Right lobe of liver (tissue), 6 donors: ENCODE data around the gene AGK. TPM values are rescaled to one million over a fixed set of nuclear protein-coding genes. Genes with fewer than 3 reads are reported as not detected.

Experiments used
- ATAC-seq, 4 donors: fragments of 200-7000 bp; cut with Tn5 transposase; one replicate each; pipeline ENCODE4 v1.9.1; 2020; ENCODE audit warnings: mild to moderate bottlenecking in 4 of 4, moderate library complexity in 4 of 4
- DNase-seq, 3 donors: peaks; one replicate each; pipeline ENCODE4 v3.0.0-alpha.2; 2020
- H3K27ac ChIP-seq, 3 donors: fragments of 200-600 bp; one replicate each; pipeline ENCODE4 v1.8.0; 2022
- H3K27me3 ChIP-seq, 2 donors: fragments of 200-600 bp; one replicate each; pipeline ENCODE4 v1.8.0; 2022
- H3K36me3 ChIP-seq, 4 donors: fragments of 200-600 bp; sonication (generic) in 1 of 4; one replicate each; pipeline versions ENCODE4 v1.5.1 to v1.8.0; 2017 to 2022; ENCODE audit warnings: control low read depth in 1 of 4
- H3K4me1 ChIP-seq, 4 donors: fragments of 200-600 bp; sonication (generic) in 1 of 4; one replicate each; pipeline versions ENCODE4 v1.5.1 to v1.8.0; 2017 to 2022; ENCODE audit warnings: control low read depth in 1 of 4
- H3K4me3 ChIP-seq, 3 donors: fragments of 200-600 bp; one replicate each; pipeline ENCODE4 v1.8.0; 2022
- H3K9me3 ChIP-seq, 4 donors: fragments of 200-600 bp; sonication (generic) in 1 of 4; one replicate each; pipeline versions ENCODE4 v1.5.1 to v1.8.0; 2017 to 2022; ENCODE audit warnings: control low read depth in 1 of 4
- POLR2A ChIP-seq: fragments of 450-650 bp; IDR thresholded peaks from one replicate; pipeline ENCODE4 v1.6.1; 2017; ENCODE audit warnings: antibody characterized with exemption, mild to moderate bottlenecking
- WGBS: methylation state at CpG from one replicate; pipeline ENCODE4 v1.1.6; 2018; ENCODE audit warnings: low coverage, low lambda C conversion rate; ENCODE audit not compliant: insufficient coverage; ENCODE audit errors: missing lambda C conversion rate; 5-methylcytosine and 5-hydroxymethylcytosine counted together
- intact Hi-C, 2 donors: fragments of 100-400 bp; cut with DNase I; formaldehyde crosslinking; loops; one replicate each; pipeline versions ENCODE4 v1.11.2 to v1.14.1; 2022
- total RNA-seq, 6 experiments: library from RNA; depleted of rRNA in 2 of 6; stranded (reverse); fragments of >200 nt in 2 of 6; fragmentation: NEBNext Ultra II Directional in 3 of 6; extraction: Animal tissue kit (Norgen Biotek cat#: 25700) in 3 of 6; gene quantifications; one replicate each; pipeline versions ENCODE4 v1.1.0 to v1.2.4, GENCODE V29; 2016 to 2023
- TF ChIP-seq, protein P1 (sequence below), 4 donors: fragments of 200-600 bp in 3 of 4; fragments of 450-650 bp in 1 of 4; IDR thresholded peaks; one replicate each; pipeline versions ENCODE4 v1.5.1 to v1.8.0; 2016 to 2022; ENCODE audit warnings: antibody characterized with exemption in 4 of 4, mild to moderate bottlenecking in 2 of 4
- donor health status: DM: no; HTN: yes; CAD: no.
- donor health status: DM: no; HTN: no; CAD: no.
- donor health status: DM: no; HTN: no; CAD: no.
- donor health status: DM: no; HTN: yes; CAD: no.
- donor health status: DM: no; HTN: yes; CAD: no.

AGK gene
- total RNA-seq, 6 experiments from 2014 or later: 9.3 to 19.2 (median 12.0) TPM

DNA sequence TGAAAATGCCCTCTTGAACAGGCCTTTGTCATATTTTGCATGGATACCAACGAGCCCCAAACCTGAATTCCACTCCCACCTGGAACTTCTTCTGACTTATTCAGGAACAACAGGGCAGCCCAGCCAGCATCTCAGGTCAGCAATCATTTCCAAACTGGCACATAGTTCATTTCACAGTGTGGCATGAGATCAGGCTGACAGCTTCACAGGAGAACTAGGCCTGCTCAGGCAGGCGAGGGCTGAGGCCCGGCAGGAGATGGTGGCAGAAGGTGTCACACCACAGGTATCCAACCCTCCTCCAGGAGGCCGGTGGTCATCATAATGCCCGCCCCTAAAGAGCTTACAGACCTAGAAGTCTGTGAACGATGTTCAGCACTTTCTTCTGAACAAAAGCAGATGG lies 108.3 kb downstream of the AGK start:
- ATAC-seq: no peak
- intact Hi-C loops: no loop called here

DNA sequence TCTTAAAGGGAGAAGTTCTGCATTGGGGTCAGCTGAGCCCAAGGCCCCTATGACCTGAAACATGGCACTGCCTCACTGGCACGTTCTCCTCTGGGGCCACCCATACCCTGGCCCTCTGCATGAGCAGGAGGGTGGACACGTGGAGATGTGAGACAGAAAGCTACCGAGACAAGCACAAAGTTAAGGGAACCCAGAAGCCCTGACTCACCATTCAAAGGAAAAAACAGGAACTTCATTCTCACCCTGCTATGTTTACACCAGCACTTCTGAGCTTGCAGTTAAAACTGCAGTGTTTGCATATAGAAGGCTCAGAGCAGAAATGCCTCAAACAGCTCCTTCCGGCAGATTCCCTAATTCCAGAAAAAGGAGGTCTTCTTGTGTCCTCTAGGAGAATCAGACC lies 109.0 kb downstream of the AGK start:
- Histone ChIP-seq H3K27me3 (no peaks in the 10 kb centered on the region), H3K27ac (peak overlapping the region in 1 of 3 donors; percentile 19), H3K36me3 (peaks cover 0 to 12% (median 7%) of the 10 kb centered on the region in 4 donors), H3K4me3 (no peak overlapping the region), H3K4me1 (peaks cover 0 to 24% (median 12%) of the 10 kb centered on the region in 4 donors), H3K9me3 (no peaks in the 10 kb centered on the region)
- ATAC-seq (peak; percentile 40 to 60 (median 52)), DNase-seq (peak in 1 of 3 donors; percentile 48)
- TF ChIP-seq POLR2A: no peak
- TF ChIP-seq, protein P1, sequence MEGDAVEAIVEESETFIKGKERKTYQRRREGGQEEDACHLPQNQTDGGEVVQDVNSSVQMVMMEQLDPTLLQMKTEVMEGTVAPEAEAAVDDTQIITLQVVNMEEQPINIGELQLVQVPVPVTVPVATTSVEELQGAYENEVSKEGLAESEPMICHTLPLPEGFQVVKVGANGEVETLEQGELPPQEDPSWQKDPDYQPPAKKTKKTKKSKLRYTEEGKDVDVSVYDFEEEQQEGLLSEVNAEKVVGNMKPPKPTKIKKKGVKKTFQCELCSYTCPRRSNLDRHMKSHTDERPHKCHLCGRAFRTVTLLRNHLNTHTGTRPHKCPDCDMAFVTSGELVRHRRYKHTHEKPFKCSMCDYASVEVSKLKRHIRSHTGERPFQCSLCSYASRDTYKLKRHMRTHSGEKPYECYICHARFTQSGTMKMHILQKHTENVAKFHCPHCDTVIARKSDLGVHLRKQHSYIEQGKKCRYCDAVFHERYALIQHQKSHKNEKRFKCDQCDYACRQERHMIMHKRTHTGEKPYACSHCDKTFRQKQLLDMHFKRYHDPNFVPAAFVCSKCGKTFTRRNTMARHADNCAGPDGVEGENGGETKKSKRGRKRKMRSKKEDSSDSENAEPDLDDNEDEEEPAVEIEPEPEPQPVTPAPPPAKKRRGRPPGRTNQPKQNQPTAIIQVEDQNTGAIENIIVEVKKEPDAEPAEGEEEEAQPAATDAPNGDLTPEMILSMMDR (IDR thresholded peaks at IDR 0.05): no peak
- intact Hi-C loops: no loop called here
- 86% methylated on average over 1 of the region's 4 CpGs for WGBS

More for the DNA sequence above, 108.3 kb downstream of the AGK start:
- Histone ChIP-seq H3K36me3 (peaks cover 0 to 12% (median 6%) of the 10 kb centered on the region in 4 donors), H3K4me1 (peaks cover 0 to 19% (median 8%) of the 10 kb centered on the region in 4 donors), H3K4me3 (no peak overlapping the region), H3K9me3 (no peaks in the 10 kb centered on the region), H3K27ac (peak overlapping the region in 1 of 3 donors; percentile 19), H3K27me3 (no peaks in the 10 kb centered on the region)
- 86% methylated on average over 4 of the region's 6 CpGs for WGBS
- TF ChIP-seq POLR2A: no peak
- TF ChIP-seq, protein P1 (IDR thresholded peaks at IDR 0.05): no peak
- no peak for DNase-seq

DNA sequence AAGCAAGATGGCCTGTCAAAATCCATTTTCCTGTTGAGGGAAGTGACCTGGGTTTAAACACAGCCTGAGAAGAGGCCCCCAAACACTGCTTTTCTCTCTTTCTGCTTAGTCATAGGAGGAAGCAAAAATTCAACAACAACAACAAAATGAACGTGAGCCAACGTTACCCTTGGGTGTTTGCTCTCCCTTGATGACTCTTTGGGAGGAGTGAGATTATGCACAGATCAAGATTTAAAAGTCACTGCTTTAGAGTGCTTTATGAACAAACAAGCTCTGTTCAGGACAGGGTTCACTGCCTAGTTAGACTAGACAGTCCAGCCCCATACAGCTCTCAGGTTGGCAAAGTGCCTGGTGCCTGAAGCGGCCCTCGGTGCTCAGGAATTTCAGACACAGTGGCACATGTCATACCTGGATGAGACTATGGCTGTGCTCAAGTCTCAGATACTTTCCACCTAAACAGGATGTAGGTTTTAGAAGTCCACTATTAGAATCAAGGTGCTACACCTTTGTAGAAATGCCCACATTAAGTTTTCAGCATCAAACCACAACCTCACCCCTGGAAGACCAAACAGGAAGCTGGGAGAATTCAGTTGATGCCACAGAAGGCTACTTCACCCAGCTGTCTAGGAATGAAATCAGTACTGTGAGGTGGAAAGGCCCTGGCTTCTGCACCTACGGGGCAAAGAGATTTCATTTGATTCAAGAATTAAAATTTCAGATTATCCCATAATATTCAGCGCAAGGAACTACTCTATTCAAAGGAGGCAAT lies 112.1 kb downstream of the AGK start:
- WGBS: 28% methylated on average over 6 of the region's 6 CpGs
- Histone ChIP-seq H3K27ac (peak overlapping the region; percentile 44 to 68 (median 52)), H3K36me3 (peaks cover 0 to 12% (median 5%) of the 10 kb centered on the region in 4 donors), H3K9me3 (no peaks in the 10 kb centered on the region), H3K27me3 (no peaks in the 10 kb centered on the region), H3K4me3 (no peak overlapping the region), H3K4me1 (peaks cover 0 to 25% (median 12%) of the 10 kb centered on the region in 4 donors)
- DNase-seq: peak; percentile 74 to 80 (median 75)
- intact Hi-C loops: no loop called here
- ATAC-seq: peak; percentile 68 to 76 (median 72)
- TF ChIP-seq, protein P1 (IDR thresholded peaks at IDR 0.05): no peak
- no peak for TF ChIP-seq POLR2A

DNA sequence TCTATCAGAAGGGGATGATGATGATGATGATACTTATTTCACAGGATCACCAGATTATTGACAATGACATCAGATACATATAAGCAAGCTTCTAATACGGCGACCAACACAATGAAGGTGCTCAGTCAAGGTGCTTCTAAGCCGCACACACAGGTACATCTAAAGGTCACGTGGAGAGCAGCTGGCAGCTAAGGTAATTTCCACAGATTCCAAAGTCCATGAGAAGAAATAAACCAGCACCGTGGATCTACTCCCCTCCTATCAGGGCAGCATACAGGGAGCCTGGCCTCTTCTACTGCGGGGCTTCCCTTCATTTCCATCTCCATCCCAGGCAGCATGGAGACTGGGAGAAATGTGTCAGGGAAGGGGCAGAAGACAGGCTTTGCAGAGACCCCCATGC lies 113.2 kb downstream of the AGK start:
- Histone ChIP-seq H3K9me3 (no peaks in the 10 kb centered on the region), H3K4me3 (no peak overlapping the region), H3K36me3 (peaks cover 0 to 12% (median 5%) of the 10 kb centered on the region in 4 donors), H3K4me1 (peaks cover 0 to 25% (median 12%) of the 10 kb centered on the region in 4 donors), H3K27me3 (no peaks in the 10 kb centered on the region), H3K27ac (peak overlapping the region; percentile 50 to 68 (median 52))
- ATAC-seq: peak; percentile 71 to 85 (median 78)
- intact Hi-C loops: no loop called here
- no peak for TF ChIP-seq POLR2A
- TF ChIP-seq, protein P1 (IDR thresholded peaks at IDR 0.05): no peak
- DNase-seq: peak in 1 of 3 donors; percentile 64
- 40% methylated on average over 6 of the region's 6 CpGs for WGBS
